Measurements from ENCODE around the gene ST14.
"Not testable (repeated sequence)": the region's sequence is repeated elsewhere in the genome, so short reads cannot be mapped to it uniquely, and the experiment has no call there.

The ST14 gene

GRCh38 chr11:130188047-130188446, 28.5 kb downstream of the ST14 start:
- H3K27ac Mint-ChIP-seq (ENCODE audit: low read depth): no peak overlapping the region
- peaks cover 9% of the 10 kb centered on the region for H3K27me3 Mint-ChIP-seq
- no peak for ATAC-seq (replicated peaks; ENCODE audit: extremely low read depth, poor library complexity, severe bottlenecking)
- DNase-seq (ENCODE audit: low spot score in 2 of 2): no peak
- H3K36me3 Mint-ChIP-seq (ENCODE audit: insufficient read depth): no peaks in the 10 kb centered on the region
- H3K4me3 Mint-ChIP-seq: no peak overlapping the region
- no peaks in the 10 kb centered on the region for H3K4me1 Mint-ChIP-seq
- H3K9me3 Mint-ChIP-seq: no peaks in the 10 kb centered on the region

GRCh38 chr11:130188585-130189347, 29.2 kb downstream of the ST14 start:
- no peaks in the 10 kb centered on the region for H3K36me3 Mint-ChIP-seq (ENCODE audit: insufficient read depth)
- no peaks in the 10 kb centered on the region for H3K4me1 Mint-ChIP-seq
- peaks cover 9% of the 10 kb centered on the region for H3K27me3 Mint-ChIP-seq
- H3K4me3 Mint-ChIP-seq: no peak overlapping the region
- ATAC-seq (replicated peaks; ENCODE audit: extremely low read depth, poor library complexity, severe bottlenecking): no peak
- no peak for DNase-seq (ENCODE audit: low spot score in 2 of 2)
- H3K9me3 Mint-ChIP-seq: no peaks in the 10 kb centered on the region
- H3K27ac Mint-ChIP-seq (ENCODE audit: low read depth): no peak overlapping the region

GRCh38 chr11:130189492-130190210, 30.1 kb downstream of the ST14 start:
- Mint-ChIP-seq H3K36me3 (ENCODE audit: insufficient read depth) (no peaks in the 10 kb centered on the region), H3K4me1 (no peaks in the 10 kb centered on the region), H3K9me3 (no peaks in the 10 kb centered on the region), H3K27me3 (peaks cover 9% of the 10 kb centered on the region), H3K27ac (ENCODE audit: low read depth) (no peak overlapping the region), H3K4me3 (no peak overlapping the region)
- ATAC-seq (replicated peaks; ENCODE audit: extremely low read depth, poor library complexity, severe bottlenecking) (no peak), DNase-seq (ENCODE audit: low spot score in 2 of 2) (no peak)

- peaks cover 9% of the 10 kb centered on the region for H3K27me3 Mint-ChIP-seq
- no peak overlapping the region for H3K27ac Mint-ChIP-seq (ENCODE audit: low read depth)
- H3K36me3 Mint-ChIP-seq (ENCODE audit: insufficient read depth): no peaks in the 10 kb centered on the region
Measured at GRCh38 chr11:130190371-130190881, 30.8 kb downstream of the ST14 start.

GRCh38 chr11:130191896-130192295, 32.3 kb downstream of the ST14 start:
- no peak overlapping the region for H3K27ac Mint-ChIP-seq (ENCODE audit: low read depth)
- no peak for DNase-seq (ENCODE audit: low spot score in 2 of 2)
- no peaks in the 10 kb centered on the region for H3K4me1 Mint-ChIP-seq
- peaks cover 3% of the 10 kb centered on the region for H3K27me3 Mint-ChIP-seq
- H3K36me3 Mint-ChIP-seq (ENCODE audit: insufficient read depth): no peaks in the 10 kb centered on the region
- no peak for ATAC-seq (replicated peaks; ENCODE audit: extremely low read depth, poor library complexity, severe bottlenecking)
- no peak overlapping the region for H3K4me3 Mint-ChIP-seq
- H3K9me3 Mint-ChIP-seq: no peaks in the 10 kb centered on the region

More at GRCh38 chr11:130190371-130190881, 30.8 kb downstream of the ST14 start:
- no peaks in the 10 kb centered on the region for H3K9me3 Mint-ChIP-seq
- H3K4me3 Mint-ChIP-seq: no peak overlapping the region
- ATAC-seq (replicated peaks; ENCODE audit: extremely low read depth, poor library complexity, severe bottlenecking) (no peak), DNase-seq (ENCODE audit: low spot score in 2 of 2) (no peak)
- no peaks in the 10 kb centered on the region for H3K4me1 Mint-ChIP-seq

- H3K36me3 Mint-ChIP-seq (ENCODE audit: insufficient read depth): no peaks in the 10 kb centered on the region
- H3K27me3 Mint-ChIP-seq: no peaks in the 10 kb centered on the region
- H3K4me3 Mint-ChIP-seq: no peak overlapping the region
- ATAC-seq (replicated peaks; ENCODE audit: extremely low read depth, poor library complexity, severe bottlenecking): no peak
- no peak overlapping the region for H3K27ac Mint-ChIP-seq (ENCODE audit: low read depth)
- H3K9me3 Mint-ChIP-seq: no peaks in the 10 kb centered on the region
- no peaks in the 10 kb centered on the region for H3K4me1 Mint-ChIP-seq
- DNase-seq (ENCODE audit: low spot score in 2 of 2): no peak
Measured at GRCh38 chr11:130192845-130193267, 33.3 kb downstream of the ST14 start.

- H3K27ac Mint-ChIP-seq (ENCODE audit: low read depth); ATAC-seq (replicated peaks; ENCODE audit: extremely low read depth, poor library complexity, severe bottlenecking); H3K4me3 Mint-ChIP-seq; H3K36me3 Mint-ChIP-seq (ENCODE audit: insufficient read depth); DNase-seq (ENCODE audit: low spot score in 2 of 2); H3K27me3 Mint-ChIP-seq; H3K4me1 Mint-ChIP-seq; H3K9me3 Mint-ChIP-seq: not testable (repeated sequence)
Measured at GRCh38 chr11:130193551-130193950, 34.0 kb downstream of the ST14 start.

GRCh38 chr11:130194241-130195023, 34.9 kb downstream of the ST14 start:
- no peak for ATAC-seq (replicated peaks; ENCODE audit: extremely low read depth, poor library complexity, severe bottlenecking)
- Mint-ChIP-seq H3K27ac (ENCODE audit: low read depth) (no peak overlapping the region), H3K4me1 (no peaks in the 10 kb centered on the region), H3K36me3 (ENCODE audit: insufficient read depth) (no peaks in the 10 kb centered on the region), H3K27me3 (no peaks in the 10 kb centered on the region), H3K4me3 (no peak overlapping the region), H3K9me3 (no peaks in the 10 kb centered on the region)
- DNase-seq (ENCODE audit: low spot score in 2 of 2): no peak

- no peaks in the 10 kb centered on the region for H3K36me3 Mint-ChIP-seq (ENCODE audit: insufficient read depth)
- no peak for ATAC-seq (replicated peaks; ENCODE audit: extremely low read depth, poor library complexity, severe bottlenecking)
- H3K27me3 Mint-ChIP-seq: no peaks in the 10 kb centered on the region
- no peaks in the 10 kb centered on the region for H3K4me1 Mint-ChIP-seq
- no peak overlapping the region for H3K27ac Mint-ChIP-seq (ENCODE audit: low read depth)
- DNase-seq (ENCODE audit: low spot score in 2 of 2): no peak
- no peaks in the 10 kb centered on the region for H3K9me3 Mint-ChIP-seq
- no peak overlapping the region for H3K4me3 Mint-ChIP-seq
Measured at GRCh38 chr11:130197386-130198035, 37.9 kb downstream of the ST14 start.

- no peak overlapping the region for H3K4me3 Mint-ChIP-seq
- no peak for ATAC-seq (replicated peaks; ENCODE audit: extremely low read depth, poor library complexity, severe bottlenecking)
- no peaks in the 10 kb centered on the region for H3K36me3 Mint-ChIP-seq (ENCODE audit: insufficient read depth)
Measured at GRCh38 chr11:130198292-130198691, 38.7 kb downstream of the ST14 start.

GRCh38 chr11:130198964-130199363, 39.4 kb downstream of the ST14 start:
- Mint-ChIP-seq H3K27me3 (no peaks in the 10 kb centered on the region), H3K4me3 (no peak overlapping the region), H3K9me3 (no peaks in the 10 kb centered on the region), H3K36me3 (ENCODE audit: insufficient read depth) (no peaks in the 10 kb centered on the region), H3K4me1 (no peaks in the 10 kb centered on the region), H3K27ac (ENCODE audit: low read depth) (no peak overlapping the region)
- DNase-seq (ENCODE audit: low spot score in 2 of 2) (no peak), ATAC-seq (replicated peaks; ENCODE audit: extremely low read depth, poor library complexity, severe bottlenecking) (no peak)

More at GRCh38 chr11:130198292-130198691, 38.7 kb downstream of the ST14 start:
- H3K27ac Mint-ChIP-seq (ENCODE audit: low read depth): no peak overlapping the region
- H3K27me3 Mint-ChIP-seq: no peaks in the 10 kb centered on the region
- H3K9me3 Mint-ChIP-seq: no peaks in the 10 kb centered on the region
- H3K4me1 Mint-ChIP-seq: no peaks in the 10 kb centered on the region
- no peak for DNase-seq (ENCODE audit: low spot score in 2 of 2)

- Mint-ChIP-seq H3K4me1 (no peaks in the 10 kb centered on the region), H3K9me3 (no peaks in the 10 kb centered on the region), H3K27me3 (peaks cover 6% of the 10 kb centered on the region), H3K36me3 (ENCODE audit: insufficient read depth) (no peaks in the 10 kb centered on the region), H3K4me3 (no peak overlapping the region), H3K27ac (ENCODE audit: low read depth) (no peak overlapping the region)
- DNase-seq (ENCODE audit: low spot score in 2 of 2) (no peak), ATAC-seq (replicated peaks; ENCODE audit: extremely low read depth, poor library complexity, severe bottlenecking) (no peak)
Measured at GRCh38 chr11:130199792-130200191, 40.2 kb downstream of the ST14 start.
